K562 (cell line): Measurements from ENCODE around the gene B4GALT5. TPM values are rescaled to one million over a fixed set of nuclear protein-coding genes. Genes with fewer than 3 reads are reported as not detected.

Experiments used
- BRF2 ChIP-seq: IDR thresholded peaks from 3 replicates; pipeline ENCODE4 v1.6.1; 2011; ENCODE audit warnings: borderline replicate concordance, mild to moderate bottlenecking; ENCODE audit not compliant: insufficient read length, insufficient read depth
- CHD1 ChIP-seq: fragments of 200-600 bp; sonication (generic); IDR thresholded peaks from one replicate; pipeline ENCODE4 v1.6.1; 2012; ENCODE audit warnings: mild to moderate bottlenecking, moderate library complexity, low read length, inconsistent platforms
- COPS2 ChIP-seq: fragments of 450-650 bp; conservative IDR thresholded peaks from 2 replicates; pipeline ENCODE4 v1.6.1; 2016; ENCODE audit warnings: mild to moderate bottlenecking, moderate library complexity
- ESRRB ChIP-seq: fragments of 250-450 bp; sonication (Bioruptor Pico); IDR thresholded peaks from 2 replicates; pipeline ENCODE4 v1.5.0; 2020; ENCODE audit warnings: mild to moderate bottlenecking, moderate library complexity, borderline replicate concordance
- FOSL1 ChIP-seq: fragments of 200-800 bp; sonication (Bioruptor generic); conservative IDR thresholded peaks from 2 replicates; pipeline ENCODE4 v1.6.1; 2016; ENCODE audit warnings: missing genetic modification characterization, missing compliant biosample characterization
- KDM2B ChIP-seq: fragments of 250-450 bp; sonication (Bioruptor Pico); IDR thresholded peaks from 2 replicates; pipeline ENCODE4 v1.8.0; 2021; ENCODE audit warnings: mild to moderate bottlenecking, moderate library complexity
- MNT ChIP-seq, 2 experiments: fragments of 450-650 bp; conservative IDR thresholded peaks; 2 replicates each; pipeline ENCODE4 v1.6.1; 2017; ENCODE audit warnings: mild to moderate bottlenecking in 2 of 2, moderate library complexity in 2 of 2
- MTA1 ChIP-seq: fragments of 450-650 bp; IDR thresholded peaks from 2 replicates; pipeline ENCODE4 v1.6.1; 2017; ENCODE audit warnings: borderline replicate concordance
- MYBL2 ChIP-seq, 2 experiments: fragments of 450-650 bp in 1 of 2; sonication (generic) in 1 of 2; formaldehyde crosslinking in 1 of 2; IDR thresholded peaks; 2 replicates each; pipeline versions ENCODE4 v1.6.1 to v1.8.1; 2017 to 2022; ENCODE audit warnings: borderline replicate concordance in 1 of 2, inconsistent platforms in 1 of 2, low read depth in 1 of 2, mild to moderate bottlenecking in 1 of 2, missing genetic modification reagents in 1 of 2, moderate library complexity in 1 of 2
- NCOA2 ChIP-seq, 2 experiments: fragments of 450-650 bp; IDR thresholded peaks; 2 replicates each; pipeline ENCODE4 v1.6.1; 2018; ENCODE audit warnings: mild to moderate bottlenecking in 2 of 2, moderate library complexity in 1 of 2; ENCODE audit not compliant: partially characterized antibody in 2 of 2
- NRF1 ChIP-seq, 2 experiments: fragments of 450-650 bp; IDR thresholded peaks in 1 of 2; conservative IDR thresholded peaks in 1 of 2; 2 replicates each; pipeline ENCODE4 v1.6.1; 2014; ENCODE audit warnings: mild to moderate bottlenecking in 2 of 2
- PHTF2 ChIP-seq: fragments of 250-450 bp; sonication (Bioruptor Pico); IDR thresholded peaks from 2 replicates; pipeline ENCODE4 v1.5.0; 2021; ENCODE audit warnings: mild to moderate bottlenecking
- SIRT6 ChIP-seq: IDR thresholded peaks from one replicate; pipeline ENCODE4 v1.6.1; 2012; ENCODE audit warnings: low read depth, mild to moderate bottlenecking, control low read depth, inconsistent platforms, low read length, moderate library complexity
- ZBTB34 ChIP-seq: fragments of 250-450 bp; sonication (Bioruptor Pico); IDR thresholded peaks from 2 replicates; pipeline ENCODE4 v1.8.0; 2021; ENCODE audit warnings: mild to moderate bottlenecking, moderate library complexity
- ZBTB7A ChIP-seq: IDR thresholded peaks from 2 replicates; pipeline ENCODE4 v1.6.1; 2011; ENCODE audit warnings: low read depth, mild to moderate bottlenecking, low read length, moderate library complexity, borderline replicate concordance; ENCODE audit not compliant: control insufficient read depth
- ZNF134 ChIP-seq: fragments of 250-450 bp; sonication (Bioruptor Pico); conservative IDR thresholded peaks from 2 replicates; pipeline ENCODE4 v1.4.0; 2020
- polyA plus RNA-seq, 8 experiments: library from polyadenylated mRNA; depleted of rRNA in 4 of 8; stranded (reverse) in 5 of 8; unstranded in 3 of 8; fragments of >200 nt; fragmentation: Nextera tagmentation in 2 of 8; fragmentation: Illumina TruSeq in 1 of 8; extraction: Ambion mirVana in 2 of 8; extraction: Trizol in 1 of 8; gene quantifications; 2 replicates each; pipeline versions ENCODE4 v1.2.1 to v1.2.3, GENCODE V29; 2011 to 2014; ENCODE audit warnings: inconsistent platforms in 1 of 8, missing spikeins in 1 of 8
- total RNA-seq, 7 experiments: library from RNA; depleted of rRNA in 6 of 7; stranded (reverse); fragments of >200 nt in 6 of 7; fragmentation: Illumina TruSeq in 2 of 7; extraction: Trizol in 2 of 7; gene quantifications; 2 replicates each; pipeline versions ENCODE4 v1.2.1 to v1.2.3, GENCODE V29; 2011 to 2021; ENCODE audit warnings: low replicate concordance in 1 of 7
- TF ChIP-seq, protein P1 (sequence below), 3 experiments: fragments of 200-800 bp in 1 of 3; sonication (Bioruptor generic) in 1 of 3; sonication (generic) in 1 of 3; formaldehyde crosslinking in 1 of 3; IDR thresholded peaks; 2 replicates each; pipeline versions ENCODE4 v1.6.1 to v1.8.0; 2016 to 2022; ENCODE audit warnings: mild to moderate bottlenecking in 2 of 3, missing compliant biosample characterization in 2 of 3, missing genetic modification characterization in 2 of 3, missing genetic modification reagents in 1 of 3
- TF ChIP-seq, protein P2 (sequence below): sonication (generic); formaldehyde crosslinking; IDR thresholded peaks from 2 replicates; pipeline ENCODE4 v1.8.1; 2023; ENCODE audit warnings: mild to moderate bottlenecking, missing genetic modification reagents

B4GALT5 gene
- total and polyA plus RNA-seq, 9 of the 15 experiments (the other 6 are each of a cell fraction or from before 2014, with no cell fraction given), result 8.5 to 32.6 (median 23.4) TPM

GRCh38 chr20:49610691-49611538 lies 102.8 kb downstream of the B4GALT5 start (continued):
- TF ChIP-seq ZBTB34 (CRISPR knock-in tag), result no peak
- peak; percentile 66 to 74 for TF ChIP-seq NRF1 (conservative IDR thresholded peaks at IDR 0.05 in 1 of 2, IDR thresholded peaks at IDR 0.05 in 1 of 2)
- peak; percentile 42; the same call in 1 of the 2 replicates for TF ChIP-seq ZBTB7A
- TF ChIP-seq BRF2, result no peak
- TF ChIP-seq, protein P1, sequence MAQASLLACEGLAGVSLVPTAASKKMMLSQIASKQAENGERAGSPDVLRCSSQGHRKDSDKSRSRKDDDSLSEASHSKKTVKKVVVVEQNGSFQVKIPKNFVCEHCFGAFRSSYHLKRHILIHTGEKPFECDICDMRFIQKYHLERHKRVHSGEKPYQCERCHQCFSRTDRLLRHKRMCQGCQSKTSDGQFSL (CRISPR knock-in tag; IDR thresholded peaks at IDR 0.05), result 0 out of 2 replicates have a peak, but pooled peaks have one; percentile 37
- TF ChIP-seq, protein P1 (tag; IDR thresholded peaks at IDR 0.05), result no peak
- peak; percentile 34; the same call in 1 of the 2 replicates for TF ChIP-seq MTA1
- 0 out of 2 replicates have a peak, but pooled peaks have one; percentile 54 for TF ChIP-seq KDM2B
- no peak for TF ChIP-seq CHD1
- no peak for TF ChIP-seq PHTF2 (CRISPR knock-in tag)
- TF ChIP-seq FOSL1 (tag), result no peak
- peak; percentile 75 to 86; a peak in 3 of 4 replicates for TF ChIP-seq MNT (conservative IDR thresholded peaks at IDR 0.05)
- no peak for TF ChIP-seq COPS2
- TF ChIP-seq SIRT6, result no peak
- TF ChIP-seq ESRRB (CRISPR knock-in tag), result no peak
- TF ChIP-seq, protein P2, sequence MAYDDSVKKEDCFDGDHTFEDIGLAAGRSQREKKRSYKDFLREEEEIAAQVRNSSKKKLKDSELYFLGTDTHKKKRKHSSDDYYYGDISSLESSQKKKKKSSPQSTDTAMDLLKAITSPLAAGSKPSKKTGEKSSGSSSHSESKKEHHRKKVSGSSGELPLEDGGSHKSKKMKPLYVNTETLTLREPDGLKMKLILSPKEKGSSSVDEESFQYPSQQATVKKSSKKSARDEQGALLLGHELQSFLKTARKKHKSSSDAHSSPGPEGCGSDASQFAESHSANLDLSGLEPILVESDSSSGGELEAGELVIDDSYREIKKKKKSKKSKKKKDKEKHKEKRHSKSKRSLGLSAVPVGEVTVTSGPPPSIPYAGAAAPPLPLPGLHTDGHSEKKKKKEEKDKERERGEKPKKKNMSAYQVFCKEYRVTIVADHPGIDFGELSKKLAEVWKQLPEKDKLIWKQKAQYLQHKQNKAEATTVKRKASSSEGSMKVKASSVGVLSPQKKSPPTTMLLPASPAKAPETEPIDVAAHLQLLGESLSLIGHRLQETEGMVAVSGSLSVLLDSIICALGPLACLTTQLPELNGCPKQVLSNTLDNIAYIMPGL (CRISPR knock-in tag), result no peak; the same call in 1 of the 2 replicates
- TF ChIP-seq MYBL2 (IDR thresholded peaks at IDR 0.05; ENCODE audit: low read depth), result no peak
- no peak for TF ChIP-seq MYBL2 (CRISPR knock-in tag; IDR thresholded peaks at IDR 0.05; ENCODE audit: borderline replicate concordance)
- no peak for TF ChIP-seq ZNF134 (CRISPR knock-in tag)
- no peak for TF ChIP-seq NCOA2 (IDR thresholded peaks at IDR 0.05; ENCODE audit: partially characterized antibody in 2 of 2)
